ENCODE results near the gene RBFOX2.

RBFOX2 gene

GRCh38 chr22:35928285-35928798, 100.3 kb downstream of the RBFOX2 start:
- DNase-seq (ENCODE audit: low spot score) = no peak

- no peak for DNase-seq (ENCODE audit: low spot score)
Observed at GRCh38 chr22:35923026-35923425, 105.6 kb downstream of the RBFOX2 start.

- DNase-seq (ENCODE audit: low spot score) = peak; percentile 28
Observed at GRCh38 chr22:35921777-35922176, 106.8 kb downstream of the RBFOX2 start.

DNA sequence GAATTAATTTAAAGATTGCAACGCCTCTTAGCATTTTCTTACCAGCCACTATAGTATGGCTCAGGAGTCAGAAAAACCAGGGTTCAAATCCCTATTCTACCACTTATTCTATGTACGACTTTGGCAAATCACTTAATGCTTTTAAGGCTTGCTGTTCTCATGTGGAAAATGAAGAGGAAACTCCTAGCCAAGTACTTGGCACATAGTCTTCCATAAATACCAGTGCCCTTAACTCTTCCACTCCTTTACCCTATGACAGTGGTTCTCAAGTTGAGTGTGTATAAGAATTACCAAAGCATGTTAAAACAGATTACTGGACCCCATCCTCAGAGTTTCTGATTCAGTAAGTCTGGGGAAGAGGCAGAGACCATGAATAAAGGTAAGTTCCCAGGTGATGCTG, 107.6 kb downstream of the RBFOX2 start:
- no peak for DNase-seq (ENCODE audit: low spot score)

GRCh38 chr22:35919002-35919542, 109.6 kb downstream of the RBFOX2 start:
- no peak for DNase-seq (ENCODE audit: low spot score)

- no peak for DNase-seq (ENCODE audit: low spot score)
Observed at GRCh38 chr22:35918456-35918855, 110.2 kb downstream of the RBFOX2 start.

DNA sequence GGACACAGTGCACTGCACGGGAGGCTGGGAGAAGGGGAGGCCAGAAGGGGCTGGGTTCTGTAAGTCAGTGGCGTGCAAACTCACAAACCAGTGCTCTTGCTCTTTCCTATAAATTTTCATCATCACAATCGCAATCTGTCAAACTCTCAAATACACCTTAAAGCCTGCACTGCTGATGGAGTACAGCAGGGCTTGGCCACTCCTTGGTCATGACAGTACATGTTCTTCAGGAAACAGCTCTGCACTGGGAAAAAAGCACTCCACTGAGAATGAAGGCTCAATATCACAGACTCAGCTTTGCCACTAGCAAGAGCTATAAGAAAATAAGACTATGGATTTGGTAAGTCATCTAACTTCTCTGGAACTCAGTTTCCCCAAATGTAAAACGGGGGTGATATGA, 111.0 kb downstream of the RBFOX2 start:
- no peak for DNase-seq (ENCODE audit: low spot score)

DNA sequence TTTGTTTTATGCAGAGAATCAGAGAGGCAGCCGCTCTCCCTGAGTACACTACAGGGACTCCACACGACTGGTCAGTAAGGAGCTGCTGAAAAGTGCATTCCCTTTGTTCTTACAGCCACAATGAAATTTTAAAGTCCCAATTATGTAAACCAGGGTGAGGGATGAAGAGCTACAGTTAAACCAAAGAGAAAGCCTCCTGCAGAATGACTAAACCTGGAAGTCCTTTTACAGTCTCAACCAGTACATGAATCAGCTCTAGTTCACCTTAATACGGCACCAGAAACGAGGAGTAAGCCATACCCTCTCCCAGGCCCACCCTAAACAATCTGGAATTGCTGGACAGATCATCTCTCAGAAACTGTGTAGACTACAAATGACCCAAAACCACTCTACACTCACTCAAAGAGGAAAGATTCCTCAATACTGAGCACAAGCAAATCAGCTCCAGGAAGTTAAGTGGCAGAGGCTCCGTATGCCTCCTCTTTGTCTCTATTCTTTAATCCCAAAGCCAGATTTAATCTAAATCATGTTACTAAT, 113.1 kb downstream of the RBFOX2 start:
- DNase-seq (ENCODE audit: low spot score) = no peak

- no peak for DNase-seq (ENCODE audit: low spot score)
Observed at GRCh38 chr22:35914665-35915476, 113.8 kb downstream of the RBFOX2 start.

- DNase-seq (ENCODE audit: low spot score) = no peak
Observed at GRCh38 chr22:35914357-35914664, 114.3 kb downstream of the RBFOX2 start.

DNA sequence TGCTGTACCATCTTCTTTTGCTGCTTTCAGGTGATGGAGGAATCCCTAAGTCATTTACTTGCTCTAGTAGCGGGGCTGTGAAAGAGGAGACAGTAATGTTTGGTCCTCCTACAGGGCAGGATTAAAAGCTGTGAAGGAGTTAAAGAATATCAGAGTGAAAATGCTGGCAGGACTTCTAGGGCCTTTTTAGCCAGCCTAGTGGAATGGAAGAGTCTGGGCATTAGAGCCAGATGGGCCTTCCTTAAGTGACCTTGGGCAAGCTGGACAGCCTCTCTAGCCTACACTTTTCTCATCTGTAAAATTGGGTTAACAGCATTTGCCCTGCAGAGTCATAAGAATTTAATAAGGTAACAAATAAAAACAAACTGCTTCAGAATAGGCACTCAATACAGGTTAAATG, 114.7 kb downstream of the RBFOX2 start:
- DNase-seq (ENCODE audit: low spot score) = no peak

GRCh38 chr22:35912658-35913057, 116.0 kb downstream of the RBFOX2 start:
- no peak for DNase-seq (ENCODE audit: low spot score)

- DNase-seq (ENCODE audit: low spot score) = no peak
Observed at GRCh38 chr22:35911877-35912276, 116.7 kb downstream of the RBFOX2 start.

DNA sequence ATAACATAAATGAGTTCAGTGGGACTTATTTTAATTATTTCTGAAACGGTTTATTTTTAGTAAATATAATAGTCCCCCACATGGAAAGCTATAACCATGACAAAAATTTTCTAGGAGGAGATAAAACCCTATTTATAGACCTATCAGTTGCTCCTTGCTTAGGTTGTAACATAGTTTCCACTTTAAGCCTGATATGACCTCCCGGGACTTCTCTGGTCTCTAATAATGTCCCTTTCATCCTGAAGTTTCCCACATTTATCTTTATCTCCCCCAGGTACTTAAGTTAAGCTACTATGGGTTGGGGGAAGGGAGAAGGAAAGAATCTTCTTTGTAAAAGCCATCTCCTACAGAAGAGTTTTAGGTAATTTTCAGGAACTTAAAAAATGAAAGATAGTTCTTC, 117.7 kb downstream of the RBFOX2 start:
- DNase-seq (ENCODE audit: low spot score) = no peak

GRCh38 chr22:35910003-35910769, 118.4 kb downstream of the RBFOX2 start:
- DNase-seq (ENCODE audit: low spot score) = no peak

- DNase-seq (ENCODE audit: low spot score) = no peak
Observed at GRCh38 chr22:35905894-35906293, 122.7 kb downstream of the RBFOX2 start.

DNA sequence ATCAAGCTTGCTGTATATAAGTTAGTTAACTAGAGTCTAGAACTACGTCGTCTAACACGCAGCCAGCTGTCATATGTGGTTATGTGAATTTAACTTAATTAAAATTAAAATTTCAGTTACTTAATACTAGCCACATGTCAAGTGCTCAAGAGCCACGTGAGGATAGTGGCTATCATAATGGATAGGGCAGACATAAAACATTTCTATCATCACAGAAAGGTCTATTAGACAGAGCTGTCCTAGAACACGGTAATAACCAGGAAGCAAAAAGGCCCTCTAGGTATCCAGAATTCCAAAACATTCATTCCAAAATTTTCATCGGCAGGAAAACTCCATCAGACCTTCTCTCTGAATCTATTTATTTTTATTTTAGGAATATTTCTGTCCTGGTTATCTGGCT, 123.9 kb downstream of the RBFOX2 start:
- DNase-seq (ENCODE audit: low spot score) = no peak

DNA sequence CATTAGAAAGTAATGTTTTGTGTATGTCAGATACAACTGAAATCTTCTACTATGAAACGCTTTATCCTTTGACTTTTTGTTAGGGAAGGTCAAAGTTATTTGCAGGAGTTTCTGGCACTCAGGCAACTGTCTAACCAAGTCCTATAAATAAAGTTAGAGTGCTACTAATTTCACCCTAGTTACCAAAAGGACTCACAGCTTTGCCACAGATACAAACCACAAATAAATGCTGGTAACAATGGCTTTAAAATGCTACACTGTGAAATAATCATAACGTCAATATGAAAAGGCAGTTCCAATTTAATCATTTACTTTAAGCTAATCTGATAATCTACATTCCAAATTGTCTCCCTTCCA, 124.3 kb downstream of the RBFOX2 start:
- DNase-seq (ENCODE audit: low spot score) = no peak

- DNase-seq (ENCODE audit: low spot score) = no peak
Observed at GRCh38 chr22:35903571-35904335, 124.9 kb downstream of the RBFOX2 start.

GRCh38 chr22:35900483-35901168, 128.0 kb downstream of the RBFOX2 start:
- peak; percentile 12 for DNase-seq (ENCODE audit: low spot score)

GRCh38 chr22:35899736-35900135, 128.9 kb downstream of the RBFOX2 start:
- DNase-seq (ENCODE audit: low spot score) = no peak
